ENCODE data around the gene PPP1R1B. TPM values are rescaled to one million over a fixed set of nuclear protein-coding genes. Genes with fewer than 3 reads are reported as not detected.

Gene PPP1R1B
- total and polyA plus RNA-seq, 2 of the 4 experiments (the other 2 are of a cell fraction) = not detected

DNA sequence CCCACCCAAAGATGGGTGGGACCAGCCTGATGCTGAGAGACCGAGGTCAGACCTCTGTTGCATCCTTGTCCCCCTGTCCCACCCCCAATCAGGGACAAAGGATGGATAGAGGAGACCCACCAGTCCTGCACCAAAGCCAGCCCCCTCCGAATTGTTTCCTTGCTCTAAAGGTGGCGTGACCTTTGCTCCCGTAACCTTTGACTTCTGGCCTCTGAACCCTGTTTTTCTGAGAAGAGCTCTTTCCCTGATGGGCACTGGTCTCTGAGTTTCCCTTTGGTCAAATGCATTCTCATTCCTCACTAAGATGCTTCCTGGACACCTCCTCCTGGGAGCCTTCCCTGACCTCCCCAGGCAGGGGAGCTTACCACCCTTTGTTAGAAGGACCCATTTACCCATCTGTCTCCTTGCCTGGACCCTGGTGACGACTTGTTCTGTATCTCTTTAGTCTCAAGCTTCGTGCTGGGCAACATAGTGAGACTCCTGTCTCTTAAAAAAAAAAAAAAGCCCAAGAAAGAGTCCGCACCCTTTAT, 13.8 kb upstream of the PPP1R1B start:
- Histone ChIP-seq H3K27me3 (ENCODE audit: control insufficient read depth, insufficient read depth, low read length) (peaks cover 69% of the 10 kb centered on the region), H3K18ac (ENCODE audit: low read depth, low read length) (no peak overlapping the region), H3K9me3 (ENCODE audit: control insufficient read depth, insufficient read depth, low read length) (no peaks in the 10 kb centered on the region), H3K56ac (ENCODE audit: extremely low read depth, insufficient read depth, low read length) (no peak overlapping the region), H3K9ac (ENCODE audit: low read depth, low read length) (no peak overlapping the region), H3K36me3 (ENCODE audit: control insufficient read depth, insufficient read depth, low read length) (no peaks in the 10 kb centered on the region), H2BK20ac (ENCODE audit: low read depth, low read length) (no peak overlapping the region), H2BK5ac (ENCODE audit: low read depth, low read length, poor library complexity, severe bottlenecking) (no peak overlapping the region), H3K79me1 (ENCODE audit: low read depth in 1 of 2, low read length in 2 of 2) (no peaks in the 10 kb centered on the region), H2AK5ac (ENCODE audit: low read depth, low read length) (no peak overlapping the region), H4K20me1 (ENCODE audit: insufficient read depth, low read length) (peaks cover 5% of the 10 kb centered on the region; the same call in 1 of the 2 replicates), H2BK120ac (ENCODE audit: low read depth, low read length) (no peak overlapping the region), H3K9me1 (ENCODE audit: insufficient read depth, low read length) (no peaks in the 10 kb centered on the region), H2AFZ (replicated peaks; ENCODE audit: low read length, poor library complexity) (no peak overlapping the region), H4K5ac (ENCODE audit: low read depth, low read length) (no peak overlapping the region), H2BK15ac (ENCODE audit: low read depth, low read length) (no peak overlapping the region), H3K23ac (ENCODE audit: low read depth, low read length) (no peak overlapping the region), H4K91ac (ENCODE audit: insufficient read depth, low read depth, low read length) (no peak overlapping the region), H3K4me1 (ENCODE audit: control insufficient read depth, insufficient read depth, low read length) (no peaks in the 10 kb centered on the region), H3K14ac (replicated peaks; ENCODE audit: low read depth, low read length) (no peak overlapping the region), H3K4me2 (ENCODE audit: low read depth, low read length) (no peak overlapping the region), H3K4me3 (ENCODE audit: insufficient read depth, low read depth, low read length) (no peak overlapping the region), H3K4ac (ENCODE audit: low read depth, low read length) (no peak overlapping the region), H3K27ac (ENCODE audit: insufficient read depth, low read length) (no peak overlapping the region), H2AK9ac (replicated peaks; ENCODE audit: low read depth, low read length, poor library complexity) (no peak overlapping the region), H4K8ac (ENCODE audit: low read depth in 2 of 2, low read length in 2 of 2) (no peak overlapping the region)
- DNase-seq (no peak), ATAC-seq (ENCODE audit: low read depth) (no peak)
- ChIA-PET POLR2A (ENCODE audit: unreplicated experiment) (no interaction called here), CTCF (no interaction called here)
- in situ Hi-C loops (cut with MboI; ENCODE audit: low sequenced_read_pairs) = no loop called here
- dilution Hi-C loops (cut with HindIII; ENCODE audit: low sequenced_read_pairs, unreplicated experiment) = no loop called here
- 36% methylated on average over 3 of the region's 7 CpGs; no CpG with 5 or more reads in 1 of the 2 experiments for WGBS, 2 experiments (ENCODE audit: extremely low coverage in 2 of 2, insufficient read length in 1 of 2)
- no TSS peak for BruUV-seq (replicated peaks)
- TF ChIP-seq, protein P1, sequence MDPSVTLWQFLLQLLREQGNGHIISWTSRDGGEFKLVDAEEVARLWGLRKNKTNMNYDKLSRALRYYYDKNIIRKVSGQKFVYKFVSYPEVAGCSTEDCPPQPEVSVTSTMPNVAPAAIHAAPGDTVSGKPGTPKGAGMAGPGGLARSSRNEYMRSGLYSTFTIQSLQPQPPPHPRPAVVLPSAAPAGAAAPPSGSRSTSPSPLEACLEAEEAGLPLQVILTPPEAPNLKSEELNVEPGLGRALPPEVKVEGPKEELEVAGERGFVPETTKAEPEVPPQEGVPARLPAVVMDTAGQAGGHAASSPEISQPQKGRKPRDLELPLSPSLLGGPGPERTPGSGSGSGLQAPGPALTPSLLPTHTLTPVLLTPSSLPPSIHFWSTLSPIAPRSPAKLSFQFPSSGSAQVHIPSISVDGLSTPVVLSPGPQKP (IDR thresholded peaks at IDR 0.05; ENCODE audit: borderline replicate concordance, low read depth, low read length) = no peak
- no peak for TF ChIP-seq NFE2L2 (IDR thresholded peaks at IDR 0.05; ENCODE audit: low read depth, low read length)
- TF ChIP-seq MAZ (IDR thresholded peaks at IDR 0.05; ENCODE audit: borderline replicate concordance, low read depth, low read length) = no peak
- TF ChIP-seq CEBPB (IDR thresholded peaks at IDR 0.05; ENCODE audit: low read depth, low read length) = no peak
- TF ChIP-seq SMC3 (IDR thresholded peaks at IDR 0.05; ENCODE audit: low read depth, low read length) = no peak
- TF ChIP-seq, protein P2, sequence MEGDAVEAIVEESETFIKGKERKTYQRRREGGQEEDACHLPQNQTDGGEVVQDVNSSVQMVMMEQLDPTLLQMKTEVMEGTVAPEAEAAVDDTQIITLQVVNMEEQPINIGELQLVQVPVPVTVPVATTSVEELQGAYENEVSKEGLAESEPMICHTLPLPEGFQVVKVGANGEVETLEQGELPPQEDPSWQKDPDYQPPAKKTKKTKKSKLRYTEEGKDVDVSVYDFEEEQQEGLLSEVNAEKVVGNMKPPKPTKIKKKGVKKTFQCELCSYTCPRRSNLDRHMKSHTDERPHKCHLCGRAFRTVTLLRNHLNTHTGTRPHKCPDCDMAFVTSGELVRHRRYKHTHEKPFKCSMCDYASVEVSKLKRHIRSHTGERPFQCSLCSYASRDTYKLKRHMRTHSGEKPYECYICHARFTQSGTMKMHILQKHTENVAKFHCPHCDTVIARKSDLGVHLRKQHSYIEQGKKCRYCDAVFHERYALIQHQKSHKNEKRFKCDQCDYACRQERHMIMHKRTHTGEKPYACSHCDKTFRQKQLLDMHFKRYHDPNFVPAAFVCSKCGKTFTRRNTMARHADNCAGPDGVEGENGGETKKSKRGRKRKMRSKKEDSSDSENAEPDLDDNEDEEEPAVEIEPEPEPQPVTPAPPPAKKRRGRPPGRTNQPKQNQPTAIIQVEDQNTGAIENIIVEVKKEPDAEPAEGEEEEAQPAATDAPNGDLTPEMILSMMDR (conservative IDR thresholded peaks at IDR 0.05; ENCODE audit: low read depth, low read length) = no peak
- TF ChIP-seq BHLHE40 (IDR thresholded peaks at IDR 0.05; ENCODE audit: low read depth, low read length) = no peak
- no peak for TF ChIP-seq MXI1 (IDR thresholded peaks at IDR 0.05; ENCODE audit: borderline replicate concordance, low read depth, low read length)
- no peak for TF ChIP-seq POLR2A (IDR thresholded peaks at IDR 0.05; ENCODE audit: low read depth, low read length)
- no peak for TF ChIP-seq RAD21 (IDR thresholded peaks at IDR 0.05; ENCODE audit: low read length)
- no peak for TF ChIP-seq MAFK (IDR thresholded peaks at IDR 0.05; ENCODE audit: low read depth, low read length)
- intact Hi-C loops (cut with micrococcal nuclease) = no loop called here
